ENCODE measurements around the gene SFXN1.
A peak's percentile ranks its signal among the peaks of the same experiment; 100 is the strongest.
"Not testable (repeated sequence)": the region's sequence is repeated elsewhere in the genome, so short reads cannot be mapped to it uniquely, and the experiment has no call there.

The SFXN1 gene, protein sequence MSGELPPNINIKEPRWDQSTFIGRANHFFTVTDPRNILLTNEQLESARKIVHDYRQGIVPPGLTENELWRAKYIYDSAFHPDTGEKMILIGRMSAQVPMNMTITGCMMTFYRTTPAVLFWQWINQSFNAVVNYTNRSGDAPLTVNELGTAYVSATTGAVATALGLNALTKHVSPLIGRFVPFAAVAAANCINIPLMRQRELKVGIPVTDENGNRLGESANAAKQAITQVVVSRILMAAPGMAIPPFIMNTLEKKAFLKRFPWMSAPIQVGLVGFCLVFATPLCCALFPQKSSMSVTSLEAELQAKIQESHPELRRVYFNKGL

DNA sequence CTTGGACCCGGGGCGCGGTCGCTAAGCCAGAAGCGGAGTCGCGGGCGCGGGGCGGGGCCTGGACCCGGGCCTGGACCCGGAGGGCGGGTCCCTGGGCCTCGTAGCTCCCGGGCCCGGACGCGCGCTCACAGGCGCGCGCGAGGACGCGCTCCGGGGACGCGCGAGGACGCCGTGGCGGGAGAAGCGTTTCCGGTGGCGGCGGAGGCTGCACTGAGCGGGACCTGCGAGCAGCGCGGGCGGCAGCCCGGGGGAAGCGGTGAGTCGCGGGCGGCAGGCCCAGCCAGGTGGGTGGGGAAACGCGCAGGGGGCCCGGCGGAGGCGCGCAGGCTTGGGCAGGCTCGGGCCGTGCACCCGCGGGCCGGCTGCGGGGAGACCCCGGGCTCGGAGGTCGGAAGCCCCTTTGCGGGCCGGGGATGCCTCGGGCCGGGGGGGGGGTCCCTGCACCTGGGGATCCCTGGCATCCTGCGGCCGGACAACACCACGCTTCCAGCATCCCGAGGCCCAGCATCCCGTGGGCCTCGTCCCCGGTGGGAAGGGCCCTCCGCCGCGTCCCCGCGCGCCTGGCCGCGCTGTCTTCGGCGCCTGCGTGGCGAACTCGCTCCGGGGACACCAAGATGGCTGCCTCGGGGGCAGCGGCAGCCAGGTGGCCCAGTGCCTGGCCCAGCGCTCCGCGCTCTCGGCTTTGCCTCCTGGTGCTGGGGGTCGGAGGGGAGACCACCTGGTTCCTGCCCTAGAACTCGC lies at the start of gene SFXN1:
SFXN1 (plus strand) TSS at position 177 of the 741 bp plus-strand sequence. CDS start 13,544 bp downstream, outside the sequence.
- no peak for FAIRE-seq

DNA sequence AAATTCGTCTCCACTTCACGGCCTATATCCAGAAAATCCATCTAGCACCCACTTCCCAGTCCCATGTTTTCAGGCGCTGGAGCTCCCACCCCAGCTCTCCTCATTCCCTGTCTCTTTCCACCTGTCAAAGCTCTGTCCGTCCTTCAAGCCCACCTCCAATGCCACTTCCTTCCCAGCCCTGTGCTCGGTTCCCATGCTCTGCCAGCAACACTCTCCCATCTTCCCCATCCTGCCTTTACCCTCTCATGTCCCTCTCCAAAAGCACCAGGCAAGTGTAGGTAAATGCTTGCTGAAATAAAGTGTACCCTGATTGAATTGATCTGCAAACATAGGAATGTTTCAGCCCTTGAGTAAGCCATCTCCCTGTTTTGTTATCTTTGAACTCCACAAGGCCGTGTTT lies 43.6 kb upstream of the SFXN1 start:
- no peak for FAIRE-seq

DNA sequence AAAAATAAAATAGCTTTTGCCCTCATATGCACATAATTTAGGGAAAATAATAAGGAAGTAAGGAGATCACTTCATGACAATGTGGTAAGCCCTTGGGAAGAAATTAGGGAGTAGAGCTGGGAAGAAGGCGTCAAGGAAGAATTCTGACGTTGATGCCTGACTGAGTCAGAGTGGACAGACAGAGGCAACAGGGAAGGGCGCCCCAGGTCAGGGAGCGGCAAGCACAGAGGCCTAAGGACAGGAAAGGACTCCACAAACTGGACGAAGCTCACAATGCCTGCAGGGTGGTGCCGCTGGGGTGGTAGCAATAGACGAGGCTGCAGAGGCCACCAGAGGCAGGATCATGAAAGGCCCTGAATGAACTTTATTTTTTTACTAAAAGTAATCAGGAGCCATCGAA lies 42.0 kb upstream of the SFXN1 start:
- no peak for FAIRE-seq

DNA sequence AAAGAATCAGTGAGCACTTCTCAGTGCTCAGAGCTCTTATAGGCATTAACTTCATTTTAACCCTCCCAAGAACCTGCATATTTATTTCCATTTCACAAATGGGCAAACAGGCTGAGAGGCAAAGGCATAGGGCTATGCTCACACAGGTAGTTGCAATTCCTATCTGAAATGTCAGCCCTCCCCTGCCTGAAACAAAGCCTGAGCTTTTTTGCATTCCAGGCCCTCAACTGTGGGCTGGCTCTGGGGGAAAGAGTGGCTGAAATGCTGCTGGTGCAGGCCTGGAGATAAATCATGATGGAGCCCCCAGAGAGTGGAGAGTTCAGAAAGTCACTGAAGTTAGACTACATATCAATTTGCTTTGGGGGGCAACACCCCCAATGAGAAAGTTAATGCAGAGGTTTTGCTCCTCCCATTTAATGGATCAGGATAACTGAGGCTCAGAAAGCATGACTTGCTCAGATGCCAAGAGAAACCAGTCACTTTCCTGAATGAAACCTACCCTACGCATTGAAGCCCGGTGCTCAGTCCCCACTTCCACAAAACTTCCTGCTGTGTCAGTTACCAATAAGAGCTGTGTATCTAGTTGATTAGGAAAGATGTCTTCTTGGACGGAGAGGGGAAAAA lies 40.0 kb upstream of the SFXN1 start:
- no peak for FAIRE-seq

DNA sequence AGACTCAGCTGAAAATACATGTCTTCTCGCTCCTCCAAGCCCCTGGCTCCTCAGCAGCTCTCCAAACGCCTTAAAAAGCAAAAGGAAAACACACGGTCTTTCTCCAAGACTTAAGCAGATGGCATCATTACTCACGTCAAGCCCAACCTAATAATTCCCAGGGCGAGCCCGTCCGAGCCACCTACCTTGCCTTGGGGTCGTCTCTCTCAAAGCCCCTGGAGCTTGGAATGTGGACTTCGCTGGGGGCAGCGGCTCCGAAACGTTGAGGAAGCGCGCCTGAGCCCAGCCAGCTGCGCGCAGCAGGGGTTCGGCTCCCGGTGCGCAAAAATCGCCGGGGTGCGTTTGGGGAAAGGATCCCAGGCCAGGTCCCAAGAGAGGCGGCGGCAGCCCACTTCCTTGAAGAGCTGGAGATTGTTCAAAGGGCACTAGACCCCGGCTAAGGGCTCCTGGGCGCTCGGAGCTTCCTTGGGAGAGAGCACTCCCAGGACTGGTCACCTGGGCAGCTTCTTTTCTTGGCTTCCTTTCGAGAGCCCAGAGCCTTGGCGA lies 34.8 kb upstream of the SFXN1 start:
- FAIRE-seq: no peak

DNA sequence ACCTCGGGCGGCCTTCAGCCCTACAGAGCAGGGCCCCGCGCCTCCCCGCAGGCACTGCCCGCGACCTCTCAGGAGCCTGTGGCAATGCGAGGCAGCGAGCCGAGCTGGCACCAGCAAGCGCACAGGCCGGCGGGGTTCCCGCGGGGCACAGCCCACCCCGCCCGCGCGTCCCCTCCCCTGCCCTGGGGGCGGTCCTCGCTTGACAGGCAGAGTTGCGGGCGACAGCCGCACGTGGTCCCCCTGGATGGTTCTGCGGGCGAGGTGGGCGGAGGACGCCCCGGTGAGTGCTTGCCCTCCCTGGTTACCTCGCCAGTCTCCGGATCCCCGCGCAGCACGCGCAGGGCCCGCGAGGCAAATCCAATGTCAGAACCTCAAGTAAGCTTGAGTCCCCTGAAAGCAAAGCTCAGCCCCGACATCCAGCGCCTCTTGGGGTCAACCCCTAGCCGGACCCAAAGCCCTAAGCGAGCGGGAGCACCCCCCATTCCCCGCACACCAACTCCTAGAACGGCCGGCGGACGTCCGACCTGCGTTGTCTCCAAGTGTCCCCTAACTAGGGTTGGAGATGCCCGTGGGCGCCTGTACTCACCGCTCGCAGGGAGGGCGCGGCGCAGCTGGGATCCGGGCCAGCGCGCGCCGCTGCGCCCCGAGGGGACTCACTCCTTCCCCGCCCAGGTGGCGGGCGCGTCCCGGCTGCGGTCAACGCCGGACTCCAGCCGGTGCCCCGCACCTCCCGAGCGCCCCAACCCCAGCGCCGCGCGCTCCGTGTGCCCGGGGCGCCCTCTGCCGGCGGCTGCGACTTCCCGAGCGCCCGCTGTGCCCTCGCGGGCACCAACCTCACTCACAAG lies 34.1 kb upstream of the SFXN1 start, which contains the start of gene DRD1:
DRD1 (minus strand) TSS at position 123 of the 845 bp plus-strand sequence. CDS start 1,083 bp downstream, outside the sequence.
- no peak for FAIRE-seq

DNA sequence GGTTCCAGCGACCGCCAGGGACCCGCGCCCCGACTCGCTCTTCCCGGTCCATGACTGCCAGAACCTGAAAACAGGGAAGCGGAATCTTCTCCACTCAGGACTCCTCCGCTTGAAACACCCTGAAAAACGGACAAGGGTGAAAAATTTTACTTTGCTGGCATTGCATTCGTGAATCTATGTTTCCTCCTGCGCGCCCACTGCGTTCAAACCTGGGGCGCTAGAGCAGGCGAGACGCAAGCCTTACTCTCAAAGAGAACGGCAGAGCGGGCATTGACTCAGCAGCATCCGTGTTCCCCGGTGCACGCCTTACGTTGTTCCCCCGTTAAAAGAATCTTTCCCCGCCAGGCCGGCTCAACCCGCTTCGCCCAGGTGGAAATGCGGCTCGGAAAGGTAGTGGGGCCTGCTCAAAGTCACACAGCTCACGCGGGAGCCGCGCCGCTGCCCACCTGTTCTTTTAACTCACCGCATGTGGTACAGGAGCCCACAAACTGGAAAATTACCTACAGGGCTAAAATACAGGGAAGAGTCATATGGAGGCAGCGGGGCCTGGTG lies 33.4 kb upstream of the SFXN1 start:
- FAIRE-seq: no peak

DNA sequence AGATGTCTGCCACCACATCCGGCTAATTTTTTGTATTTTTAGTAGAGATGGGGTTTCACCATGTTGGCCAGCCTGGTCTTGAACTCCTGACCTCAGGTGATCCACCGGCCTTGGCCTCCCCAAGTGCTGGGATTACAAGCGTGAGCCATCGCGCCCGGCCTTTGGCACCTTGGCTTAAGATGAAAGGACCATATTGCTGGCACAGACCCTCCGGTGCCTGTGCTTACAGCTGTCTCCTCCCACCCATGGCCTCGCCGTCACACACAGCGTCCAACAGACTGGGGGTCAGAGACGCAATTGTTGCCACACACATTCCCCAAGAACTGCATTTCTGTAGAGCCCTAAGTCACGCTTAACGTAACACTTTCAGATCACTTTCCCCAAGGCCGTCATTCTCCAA lies 32.0 kb upstream of the SFXN1 start:
- not testable (repeated sequence) for FAIRE-seq

DNA sequence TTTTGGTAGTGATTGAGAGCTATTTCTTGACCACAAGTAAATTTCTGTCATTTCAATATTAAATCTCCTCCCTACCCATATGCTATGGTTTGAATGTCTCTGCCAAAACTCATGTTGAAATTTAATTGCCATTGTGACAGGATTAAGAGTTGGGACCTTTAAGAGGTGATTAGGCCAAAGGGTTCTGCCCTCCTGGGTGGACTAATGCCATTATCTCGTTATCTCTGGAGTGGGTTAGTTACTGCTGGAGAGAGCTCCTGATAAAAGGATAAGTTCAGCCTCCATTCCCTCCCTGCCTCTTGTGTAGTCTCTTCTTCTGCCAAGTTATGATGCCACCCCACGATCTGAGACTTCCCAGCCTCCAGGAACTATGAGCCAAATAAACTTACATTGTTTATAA lies 30.8 kb upstream of the SFXN1 start:
- no peak for FAIRE-seq

DNA sequence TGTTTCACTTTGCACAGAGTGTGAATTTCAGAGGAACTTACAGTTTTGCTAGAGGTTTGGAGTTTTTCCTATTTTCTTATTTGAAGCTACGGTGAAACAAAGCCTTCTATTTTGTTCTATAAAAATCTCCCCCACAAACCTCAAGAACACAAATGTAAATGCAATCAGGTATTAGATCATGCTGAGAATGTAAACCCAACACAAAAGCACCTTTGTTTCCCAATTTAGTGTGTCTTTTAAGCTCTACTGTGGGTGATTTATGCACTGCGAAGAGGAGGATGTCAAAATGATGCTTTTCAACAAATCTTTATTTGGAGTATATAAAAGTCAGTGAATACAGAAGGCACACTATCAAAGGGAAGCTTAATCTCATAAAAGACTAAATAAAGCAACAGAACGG lies 30.1 kb upstream of the SFXN1 start:
- FAIRE-seq: no peak

DNA sequence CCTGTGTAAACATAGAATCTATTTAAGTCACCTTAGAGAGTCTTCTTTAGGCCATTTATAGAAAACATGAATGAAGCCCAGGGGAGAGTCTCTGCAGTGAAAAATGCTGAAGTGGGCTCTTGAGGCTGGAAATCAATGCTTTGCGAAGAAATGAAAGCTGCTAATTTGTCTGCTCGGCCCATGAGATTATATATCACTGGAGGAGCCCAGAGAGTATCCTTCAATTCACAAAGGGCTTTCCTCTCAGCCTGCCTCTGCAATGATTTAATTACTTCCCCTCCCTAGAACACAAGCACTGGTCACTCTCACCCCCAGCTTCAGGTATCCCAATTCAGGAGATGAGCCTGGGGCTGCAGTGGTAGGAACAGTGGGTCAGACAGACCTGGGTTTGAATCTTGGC lies 26.2 kb upstream of the SFXN1 start:
- no peak for FAIRE-seq

DNA sequence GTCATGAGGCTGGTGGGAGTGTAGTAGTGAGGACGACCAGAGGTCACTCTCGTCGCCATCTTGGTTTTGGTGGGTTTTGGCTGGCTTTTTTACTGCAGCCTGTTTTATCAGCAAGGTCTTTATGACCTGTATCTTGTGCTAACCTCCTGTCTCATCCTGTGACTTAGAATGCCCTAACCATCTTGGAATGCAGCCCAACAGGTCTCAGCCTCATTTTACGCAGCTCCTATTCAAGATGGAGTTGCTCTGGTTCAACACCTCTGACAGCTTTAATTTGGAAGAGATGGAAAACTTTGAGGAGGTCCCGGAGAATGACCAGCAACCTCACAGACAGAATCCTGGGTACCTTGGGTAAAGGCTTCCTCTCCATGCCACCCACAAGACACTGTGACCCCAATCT lies 24.0 kb upstream of the SFXN1 start:
- FAIRE-seq: not testable (repeated sequence)

DNA sequence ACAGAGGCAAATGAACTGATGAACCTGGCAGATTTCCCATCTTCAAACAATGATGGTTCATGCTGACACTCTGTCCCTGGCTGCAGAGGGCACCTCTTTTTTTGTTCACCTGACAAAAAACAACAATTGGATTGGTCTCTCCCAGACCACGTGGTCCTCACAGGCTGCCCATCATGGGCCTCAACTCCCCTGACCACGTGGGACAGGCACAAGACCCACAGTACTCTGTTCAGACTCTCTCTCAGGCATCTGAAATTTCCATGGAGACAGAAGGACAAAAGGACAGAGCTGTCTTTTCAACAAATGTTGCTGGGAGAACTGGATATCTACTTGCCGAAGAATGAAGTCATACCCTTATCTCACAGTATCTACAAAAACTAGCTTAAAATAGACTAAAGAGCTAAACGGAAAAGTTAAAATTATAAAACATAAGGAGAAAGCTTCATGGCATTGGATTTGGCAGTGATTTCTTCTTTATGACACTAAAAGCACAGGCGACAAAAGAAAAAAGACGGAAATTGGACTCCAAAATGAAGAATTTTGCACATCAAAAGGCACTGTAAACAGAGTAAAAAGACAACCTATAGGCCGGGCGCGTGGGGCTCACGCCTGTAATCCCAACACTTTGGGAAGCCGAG lies 22.1 kb upstream of the SFXN1 start:
- FAIRE-seq: no peak

DNA sequence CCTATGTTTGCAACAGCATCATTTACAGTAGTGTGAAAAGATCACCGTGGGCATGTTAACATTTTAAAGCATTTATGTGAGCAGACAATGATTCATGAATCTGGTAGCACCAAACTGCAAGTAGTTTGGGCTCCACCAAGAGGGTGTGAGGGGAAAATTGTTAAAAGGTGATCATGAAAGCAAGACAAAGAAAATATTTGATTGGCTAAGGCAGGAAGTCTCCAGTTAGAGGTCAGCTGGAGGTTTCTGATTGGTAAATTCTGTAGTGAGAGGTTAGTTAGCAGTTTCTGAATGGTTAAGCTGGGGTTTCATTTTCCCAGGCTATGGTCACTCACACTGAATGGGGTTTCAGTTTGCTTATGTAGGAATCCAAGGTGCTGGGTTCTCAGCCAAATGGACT lies 20.9 kb upstream of the SFXN1 start:
- FAIRE-seq: no peak

DNA sequence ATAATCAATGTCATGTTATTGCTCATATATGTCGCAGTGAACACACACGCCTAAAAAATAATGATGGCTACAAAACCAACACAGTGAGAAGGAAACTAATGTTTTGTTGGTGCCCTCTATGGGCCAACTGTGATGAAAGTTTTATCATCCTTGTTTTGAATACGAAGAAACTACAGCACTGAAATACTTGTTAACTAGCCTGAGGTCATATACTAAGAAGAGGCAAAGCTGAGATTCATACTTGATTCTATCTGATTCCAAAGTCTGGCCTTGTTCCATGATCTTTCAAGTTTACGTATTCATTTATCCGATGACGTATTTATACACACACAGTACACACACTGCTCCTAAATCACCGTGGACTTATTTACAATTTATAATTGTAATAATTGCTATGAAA lies 18.2 kb upstream of the SFXN1 start:
- peak; percentile 13 for FAIRE-seq

DNA sequence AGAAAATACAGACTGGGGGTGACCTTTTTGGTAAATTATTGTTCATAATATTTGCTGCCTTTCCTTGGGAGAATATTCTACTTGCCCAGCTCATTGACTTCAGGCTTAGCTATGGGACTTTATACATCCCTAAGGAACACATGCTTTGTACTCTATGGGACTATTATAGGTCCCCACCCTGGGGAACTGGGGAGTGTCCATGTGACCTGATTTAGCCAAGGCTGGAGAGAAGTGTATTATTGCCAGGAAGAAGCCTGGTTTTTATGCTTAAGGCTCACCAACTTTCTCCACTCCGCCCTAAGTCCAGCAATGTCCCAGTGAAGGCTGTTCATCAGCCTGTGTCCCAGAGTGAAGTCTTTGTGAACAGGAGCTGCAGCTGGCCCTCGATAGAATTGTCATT lies 17.8 kb upstream of the SFXN1 start:
- no peak for FAIRE-seq

DNA sequence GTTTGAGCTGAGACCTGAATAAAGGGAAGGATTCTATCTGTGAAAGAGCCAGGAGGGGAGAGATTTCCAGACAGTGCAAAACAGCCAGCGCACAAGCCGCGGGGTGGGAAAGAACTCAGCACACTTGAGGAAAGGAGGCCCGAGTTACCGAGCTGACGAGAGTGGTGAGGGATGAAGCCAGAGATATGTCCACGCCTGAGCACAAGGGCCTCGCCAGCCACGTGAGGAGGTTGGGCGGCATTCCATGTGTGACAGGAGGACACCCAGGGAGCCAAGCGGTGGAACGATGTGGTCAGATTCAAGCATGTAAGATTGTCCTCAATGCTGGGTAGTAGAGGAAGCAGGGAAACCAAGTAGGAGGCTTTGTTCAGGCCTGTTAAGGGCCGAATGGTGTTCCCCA lies 17.0 kb upstream of the SFXN1 start:
- no peak for FAIRE-seq

DNA sequence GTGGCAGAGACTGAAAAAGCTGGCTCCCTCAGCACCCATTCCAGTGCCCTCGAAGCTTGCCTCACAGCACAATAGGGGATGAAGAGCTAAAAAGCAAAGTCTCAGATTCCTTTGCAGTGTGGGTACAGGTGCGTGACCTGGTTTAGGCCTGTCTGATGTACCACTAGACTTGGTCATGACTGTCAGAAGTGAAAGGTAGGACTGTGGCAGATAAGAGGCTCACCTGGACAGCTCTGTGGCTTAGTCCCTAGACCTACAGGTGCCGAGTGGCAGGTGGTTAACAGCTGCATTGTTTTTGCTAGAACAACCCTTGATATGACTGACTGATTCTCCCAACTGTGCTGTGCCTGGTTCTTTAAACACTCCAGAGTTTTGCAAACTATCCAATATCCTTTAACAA lies 14.7 kb upstream of the SFXN1 start:
- FAIRE-seq: no peak

DNA sequence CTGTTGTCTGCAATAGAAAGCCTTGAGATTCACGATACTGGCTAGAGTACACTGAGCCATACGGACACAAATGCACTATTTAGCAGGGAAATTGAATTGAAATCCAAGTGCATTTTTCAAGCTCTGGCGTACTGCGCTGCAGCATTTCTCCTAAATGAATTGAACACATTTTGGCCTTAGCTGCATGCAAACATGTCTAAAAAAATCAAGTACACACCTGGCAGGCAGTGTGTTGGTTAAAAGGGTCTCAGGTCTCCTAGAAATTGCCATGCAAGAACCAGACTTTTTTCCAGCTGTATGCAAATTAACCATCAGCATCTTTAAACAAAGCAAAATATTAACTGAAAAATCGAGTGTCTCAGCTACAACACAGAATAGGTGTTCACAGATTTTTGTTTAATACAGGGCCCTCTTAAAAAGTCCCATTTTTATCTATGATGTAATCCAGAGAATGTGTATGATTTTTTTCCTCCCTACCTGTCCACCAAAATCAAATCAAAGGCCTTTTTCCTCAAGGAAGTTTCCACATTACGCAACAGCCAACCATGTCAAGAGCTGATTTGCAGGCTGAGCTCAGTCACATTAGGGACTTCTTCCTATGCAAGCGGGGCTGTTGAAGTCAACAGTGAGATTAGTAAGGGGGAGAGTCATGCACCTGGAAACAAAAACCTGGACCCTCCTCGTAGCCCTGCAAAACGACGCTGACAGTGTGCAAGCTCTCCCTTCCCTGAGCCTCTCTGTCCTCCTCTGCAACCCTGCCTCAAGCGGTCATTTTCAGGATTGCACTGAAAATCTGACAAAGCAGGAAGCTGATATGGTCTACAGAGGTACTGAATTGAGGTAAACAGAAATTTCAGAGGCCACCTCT lies 14.1 kb upstream of the SFXN1 start:
- no peak for FAIRE-seq

DNA sequence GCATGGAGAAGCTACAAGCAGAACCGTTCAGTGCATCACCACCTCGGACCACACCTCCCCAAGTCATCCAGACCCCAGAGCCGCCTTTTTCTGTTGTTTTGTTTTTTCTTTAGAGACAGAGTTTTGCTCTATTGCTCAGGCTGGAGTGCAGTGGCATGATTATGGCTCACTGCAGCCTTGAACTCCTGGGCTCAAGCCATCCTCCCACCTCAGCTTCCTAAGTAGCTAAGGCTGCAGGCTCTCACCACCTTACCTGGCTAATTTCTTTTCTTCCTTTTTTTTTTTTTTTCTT lies 13.5 kb upstream of the SFXN1 start:
- no peak for FAIRE-seq

DNA sequence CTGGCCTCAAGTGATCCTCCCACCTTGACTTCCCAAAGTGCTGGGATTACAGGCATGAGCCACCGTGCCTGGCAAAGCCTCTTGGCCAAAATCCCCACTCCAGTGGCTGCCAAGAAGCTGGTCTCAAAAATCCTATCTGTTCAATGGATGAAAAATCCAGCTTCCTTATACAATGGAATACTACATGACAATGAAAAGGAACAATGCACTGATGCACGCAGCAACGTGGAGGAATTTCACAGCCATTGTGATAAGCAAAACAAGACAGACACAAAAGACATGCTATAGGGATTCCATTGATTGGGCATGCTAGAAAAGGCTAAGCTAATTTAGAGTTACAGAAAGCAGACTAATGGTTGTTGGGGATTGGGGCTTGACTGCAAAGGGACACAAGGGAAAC lies 13.1 kb upstream of the SFXN1 start:
- FAIRE-seq: no peak

Data from islet of Langerhans (tissue), 1 donor.